ENCODE measurements around the gene SENP6.

SENP6 gene

GRCh38 chr6:75758061-75758460 lies 156.4 kb downstream of the SENP6 start:
- DNase-seq (ENCODE audit: low read depth): no peak
- TF ChIP-seq CTCF (IDR thresholded peaks at IDR 0.05; ENCODE audit: insufficient read depth, low read depth, low read length, missing control alignments): no peak
- H3K4me3 ChIP-seq (ENCODE audit: low read length): no peak overlapping the region

- no peak for DNase-seq (ENCODE audit: low read depth)
- TF ChIP-seq CTCF (IDR thresholded peaks at IDR 0.05; ENCODE audit: insufficient read depth, low read depth, low read length, missing control alignments): no peak
- no peak overlapping the region for H3K4me3 ChIP-seq (ENCODE audit: low read length)
Measured at GRCh38 chr6:75759207-75759606, 157.5 kb downstream of the SENP6 start.

- no peak for DNase-seq (ENCODE audit: low read depth)
- no peak for TF ChIP-seq CTCF (IDR thresholded peaks at IDR 0.05; ENCODE audit: insufficient read depth, low read depth, low read length, missing control alignments)
Measured at GRCh38 chr6:75760320-75760719, 158.6 kb downstream of the SENP6 start.

GRCh38 chr6:75761489-75761888 lies 159.8 kb downstream of the SENP6 start:
- TF ChIP-seq CTCF (IDR thresholded peaks at IDR 0.05; ENCODE audit: insufficient read depth, low read depth, low read length, missing control alignments): no peak
- H3K4me3 ChIP-seq (ENCODE audit: low read length): no peak overlapping the region
- no peak for DNase-seq (ENCODE audit: low read depth)

More at GRCh38 chr6:75760320-75760719, 158.6 kb downstream of the SENP6 start:
- H3K4me3 ChIP-seq (ENCODE audit: low read length): no peak overlapping the region

- H3K4me3 ChIP-seq (ENCODE audit: low read length): no peak overlapping the region
- no peak for DNase-seq (ENCODE audit: low read depth)
- TF ChIP-seq CTCF (IDR thresholded peaks at IDR 0.05; ENCODE audit: insufficient read depth, low read depth, low read length, missing control alignments): no peak
Measured at GRCh38 chr6:75762063-75762462, 160.4 kb downstream of the SENP6 start.

- TF ChIP-seq CTCF (IDR thresholded peaks at IDR 0.05; ENCODE audit: insufficient read depth, low read depth, low read length, missing control alignments): no peak
- no peak for DNase-seq (ENCODE audit: low read depth)
- no peak overlapping the region for H3K4me3 ChIP-seq (ENCODE audit: low read length)
Measured at GRCh38 chr6:75766387-75766786, 164.7 kb downstream of the SENP6 start.

Data from epithelial cell of esophagus (primary cell).